H9 (cell line): Measurements from ENCODE around the gene ST6GAL1. TPM values are rescaled to one million over a fixed set of nuclear protein-coding genes. Genes with fewer than 3 reads are reported as not detected.

ENCODE experiments used
- DNase-seq: peaks from one replicate; pipeline ENCODE4 v3.0.0-alpha.2; 2017
- H2AFZ ChIP-seq: one replicate; pipeline ENCODE4 v1.6.1; 2013; ENCODE audit warnings: mild to moderate bottlenecking, low read length, control low read depth, moderate library complexity
- H2AK5ac ChIP-seq: 2 replicates; pipeline ENCODE4 v1.6.1; 2013; ENCODE audit warnings: low read length, control low read depth, mixed read lengths; ENCODE audit not compliant: insufficient read length
- H2BK120ac ChIP-seq: one replicate; pipeline ENCODE4 v1.6.1; 2013; ENCODE audit warnings: low read depth, mild to moderate bottlenecking, low read length, control low read depth, inconsistent platforms; ENCODE audit not compliant: poor library complexity, severe bottlenecking
- H2BK12ac ChIP-seq: 2 replicates; pipeline ENCODE4 v1.6.1; 2013; ENCODE audit warnings: low read length, control low read depth, mixed read lengths, low read depth; ENCODE audit not compliant: insufficient read length
- H2BK15ac ChIP-seq: 2 replicates; pipeline ENCODE4 v1.6.1; 2013; ENCODE audit warnings: low read depth, low read length, control low read depth
- H2BK20ac ChIP-seq: one replicate; pipeline ENCODE4 v1.6.1; 2013; ENCODE audit warnings: low read depth, mild to moderate bottlenecking, low read length, control low read depth, inconsistent platforms; ENCODE audit not compliant: poor library complexity, severe bottlenecking
- H2BK5ac ChIP-seq: 2 replicates; pipeline ENCODE4 v1.6.1; 2013; ENCODE audit warnings: low read length, control low read depth, mixed read lengths; ENCODE audit not compliant: insufficient read length
- H3K14ac ChIP-seq: 2 replicates; pipeline ENCODE4 v1.6.1; 2013; ENCODE audit warnings: low read length, control low read depth; ENCODE audit not compliant: insufficient read depth
- H3K18ac ChIP-seq: 2 replicates; pipeline ENCODE4 v1.6.1; 2013; ENCODE audit warnings: low read depth, mild to moderate bottlenecking, mixed read lengths, low read length, control low read depth; ENCODE audit not compliant: insufficient read length
- H3K23ac ChIP-seq: 2 replicates; pipeline ENCODE4 v1.6.1; 2013; ENCODE audit warnings: low read length, control low read depth, mixed read lengths, low read depth; ENCODE audit not compliant: insufficient read length
- H3K23me2 ChIP-seq: 2 replicates; pipeline ENCODE4 v1.6.1; 2013; ENCODE audit warnings: low read depth, mild to moderate bottlenecking, mixed read lengths, low read length, control low read depth; ENCODE audit not compliant: insufficient read length, poor library complexity, severe bottlenecking
- H3K27ac ChIP-seq: 2 replicates; pipeline ENCODE4 v1.5.1; 2013; ENCODE audit warnings: low read length, control low read depth, mixed read lengths, low read depth; ENCODE audit not compliant: insufficient read length
- H3K27me3 ChIP-seq: 2 replicates; pipeline ENCODE4 v1.6.1; 2013; ENCODE audit warnings: low read length, control low read depth, inconsistent platforms; ENCODE audit not compliant: insufficient read depth
- H3K4ac ChIP-seq: 2 replicates; pipeline ENCODE4 v1.6.1; 2013; ENCODE audit warnings: low read depth, mild to moderate bottlenecking, control low read depth, inconsistent platforms, low read length, moderate library complexity
- H3K4me1 ChIP-seq: 2 replicates; pipeline ENCODE4 v1.6.1; 2013; ENCODE audit warnings: low read length, control low read depth, inconsistent platforms; ENCODE audit not compliant: insufficient read depth
- H3K4me2 ChIP-seq: 2 replicates; pipeline ENCODE4 v1.6.1; 2013; ENCODE audit warnings: low read length, control low read depth, mixed read lengths; ENCODE audit not compliant: insufficient read length, insufficient read depth
- H3K56ac ChIP-seq: 2 replicates; pipeline ENCODE4 v1.6.1; 2013; ENCODE audit warnings: low read depth, mild to moderate bottlenecking, mixed read lengths, low read length, control low read depth; ENCODE audit not compliant: insufficient read length
- H3K79me1 ChIP-seq: 2 replicates; pipeline ENCODE4 v1.6.1; 2013; ENCODE audit warnings: low read depth, mild to moderate bottlenecking, moderate library complexity, low read length, control low read depth, inconsistent platforms; ENCODE audit not compliant: insufficient read depth, poor library complexity, severe bottlenecking
- H3K79me2 ChIP-seq: 2 replicates; pipeline ENCODE4 v1.6.1; 2013; ENCODE audit warnings: low read length, control low read depth, inconsistent platforms; ENCODE audit not compliant: insufficient read depth
- H3K9ac ChIP-seq: 2 replicates; pipeline ENCODE4 v1.6.1; 2013; ENCODE audit warnings: low read length, control low read depth, mixed read lengths; ENCODE audit not compliant: insufficient read length; ENCODE audit errors: extremely low read depth
- H3K9me3 ChIP-seq: one replicate; pipeline ENCODE4 v1.6.1; 2013; ENCODE audit warnings: low read depth, low read length, inconsistent platforms; ENCODE audit not compliant: control insufficient read depth
- H3T11ph ChIP-seq: one replicate; pipeline ENCODE4 v1.6.1; 2013; ENCODE audit warnings: mild to moderate bottlenecking, low read length, control low read depth, inconsistent platforms
- H4K20me1 ChIP-seq: one replicate; pipeline ENCODE4 v1.6.1; 2013; ENCODE audit not compliant: control insufficient read depth, insufficient read length, insufficient read depth
- H4K5ac ChIP-seq: 2 replicates; pipeline ENCODE4 v1.6.1; 2013; ENCODE audit warnings: low read depth, mild to moderate bottlenecking, mixed read lengths, low read length, control low read depth; ENCODE audit not compliant: insufficient read length
- H4K8ac ChIP-seq: replicated peaks from 2 replicates; pipeline ENCODE4 v1.6.1; 2013; ENCODE audit warnings: low read length, control low read depth, mixed read lengths, low read depth; ENCODE audit not compliant: insufficient read length
- H4K91ac ChIP-seq: 2 replicates; pipeline ENCODE4 v1.6.1; 2013; ENCODE audit warnings: low read depth, mild to moderate bottlenecking, moderate library complexity, mixed read lengths, low read length, control low read depth; ENCODE audit not compliant: insufficient read length
- H3K27ac Mint-ChIP-seq, 3 experiments: 2 replicates in 2 of 3; 3 replicates in 1 of 3; pipeline ENCODE4 v1.8.0; 2020 to 2021; ENCODE audit warnings: mixed read lengths in 3 of 3, mild to moderate bottlenecking in 1 of 3, moderate library complexity in 1 of 3
- H3K27me3 Mint-ChIP-seq: 2 replicates; pipeline ENCODE4 v1.8.0; 2021; ENCODE audit warnings: low read depth, mild to moderate bottlenecking, moderate library complexity, mixed read lengths
- H3K36me3 Mint-ChIP-seq, 3 experiments: 2 replicates in 2 of 3; 3 replicates in 1 of 3; pipeline ENCODE4 v1.8.0; 2020 to 2021; ENCODE audit warnings: low read depth in 3 of 3, mixed read lengths in 3 of 3; ENCODE audit not compliant: insufficient read depth in 1 of 3
- H3K4me1 Mint-ChIP-seq, 2 experiments: 2 replicates each; pipeline ENCODE4 v1.8.0; 2020; ENCODE audit warnings: mixed read lengths in 2 of 2
- H3K4me3 Mint-ChIP-seq, 2 experiments: 2 replicates in 1 of 2; 3 replicates in 1 of 2; pipeline ENCODE4 v1.8.0; 2020 to 2021; ENCODE audit warnings: mild to moderate bottlenecking in 2 of 2, mixed read lengths in 2 of 2, moderate library complexity in 1 of 2
- H3K9me3 Mint-ChIP-seq, 2 experiments: 2 replicates in 1 of 2; 3 replicates in 1 of 2; pipeline ENCODE4 v1.8.0; 2020; ENCODE audit warnings: mild to moderate bottlenecking in 2 of 2, mixed read lengths in 2 of 2, moderate library complexity in 1 of 2
- CTCF ChIP-seq: fragments of 200-600 bp; sonication (generic); conservative IDR thresholded peaks from 3 replicates; pipeline ENCODE4 v1.8.0; 2021; ENCODE audit warnings: antibody characterized with exemption, mild to moderate bottlenecking
- WGBS: extraction: QIAGEN DNeasy Blood & Tissue Kit; methylation state at CpG from one replicate; pipeline ENCODE4 v1.1.7; 2013; ENCODE audit warnings: missing lambda C conversion rate, low lambda C conversion rate, mixed read lengths; ENCODE audit not compliant: insufficient read length; ENCODE audit errors: extremely low coverage; 5-methylcytosine and 5-hydroxymethylcytosine counted together
- total RNA-seq: library from RNA; stranded (reverse); gene quantifications from 2 replicates; pipeline ENCODE4 v1.2.1, GENCODE V29; 2021

The ST6GAL1 gene
- total RNA-seq, 1 experiment from 2014 or later, result 139 TPM

GRCh38 chr3:186896006-186896405, 34.3 kb upstream of the ST6GAL1 start:
- Histone ChIP-seq H3K56ac (no peak overlapping the region), H2BK20ac (no peak overlapping the region), H4K5ac (no peak overlapping the region), H4K8ac (no peak overlapping the region), H3K14ac (no peak overlapping the region), H2BK120ac (no peak overlapping the region), H3K79me2 (no peaks in the 10 kb centered on the region), H3T11ph (no peak overlapping the region), H2AFZ (no peak overlapping the region), H3K18ac (no peak overlapping the region), H3K27me3 (no peaks in the 10 kb centered on the region), H2BK15ac (no peak overlapping the region), H3K4ac (no peak overlapping the region), H2BK5ac (no peak overlapping the region), H3K27ac (no peak overlapping the region), H2AK5ac (no peak overlapping the region), H3K4me1 (peaks cover 3% of the 10 kb centered on the region), H3K23ac (no peak overlapping the region), H4K91ac (no peak overlapping the region), H2BK12ac (no peak overlapping the region), H4K20me1 (no peaks in the 10 kb centered on the region), H3K79me1 (no peaks in the 10 kb centered on the region), H3K9me3 (no peaks in the 10 kb centered on the region), H3K23me2 (no peaks in the 10 kb centered on the region), H3K9ac (no peak overlapping the region), H3K4me2 (no peak overlapping the region)
- peaks cover 16 to 22% of the 10 kb centered on the region in 2 experiments for H3K9me3 Mint-ChIP-seq
- DNase-seq, result no peak
- H3K36me3 Mint-ChIP-seq, result peaks cover 11 to 19% (median 16%) of the 10 kb centered on the region in 3 experiments
- peak overlapping the region in 1 of 3 experiments; percentile 64; a peak in 3 of 7 replicates for H3K27ac Mint-ChIP-seq
- no peak overlapping the region for H3K4me3 Mint-ChIP-seq
- TF ChIP-seq CTCF, result no peak
- peaks cover 2% of the 10 kb centered on the region; the same call in 1 of the 2 replicates for H3K27me3 Mint-ChIP-seq
- WGBS, result no CpG with 5 or more reads among the region's 4 CpGs
- H3K4me1 Mint-ChIP-seq, result peaks cover 62 to 69% of the 10 kb centered on the region in 2 experiments
